NCI-H1092 (cell line): Measurements from ENCODE around the gene CCNY.
"Not testable (repeated sequence)": the region's sequence is repeated elsewhere in the genome, so short reads cannot be mapped to it uniquely, and the experiment has no call there.

Experiments
- DNase-seq: peaks from one replicate; lab custom pipeline; 2025; lab: John Stamatoyannopoulos, UW

The CCNY gene

GRCh38 chr10:35384265-35384868, 48.1 kb downstream of the CCNY start:
- DNase-seq, result no peak

GRCh38 chr10:35386594-35387174, 50.4 kb downstream of the CCNY start:
- DNase-seq, result no peak

- no peak for DNase-seq
Measured at GRCh38 chr10:35387768-35388167, 51.5 kb downstream of the CCNY start.

- no peak for DNase-seq
Measured at GRCh38 chr10:35388197-35388596, 51.9 kb downstream of the CCNY start.

- no peak for DNase-seq
Measured at GRCh38 chr10:35388682-35389081, 52.4 kb downstream of the CCNY start.

- DNase-seq, result no peak
Measured at GRCh38 chr10:35390161-35390840, 54.0 kb downstream of the CCNY start.

GRCh38 chr10:35390843-35391152, 54.5 kb downstream of the CCNY start:
- DNase-seq, result no peak

- no peak for DNase-seq
Measured at GRCh38 chr10:35391153-35391953, 55.0 kb downstream of the CCNY start.

GRCh38 chr10:35391954-35392262, 55.6 kb downstream of the CCNY start:
- no peak for DNase-seq

- no peak for DNase-seq
Measured at GRCh38 chr10:35392482-35393228, 56.3 kb downstream of the CCNY start.

- no peak for DNase-seq
Measured at GRCh38 chr10:35394411-35394851, 58.1 kb downstream of the CCNY start.

- no peak for DNase-seq
Measured at GRCh38 chr10:35394934-35395333, 58.6 kb downstream of the CCNY start.

- DNase-seq, result no peak
Measured at GRCh38 chr10:35396560-35397434, 60.5 kb downstream of the CCNY start.

- no peak for DNase-seq
Measured at GRCh38 chr10:35397953-35398352, 61.6 kb downstream of the CCNY start.

- no peak for DNase-seq
Measured at GRCh38 chr10:35398355-35398754, 62.0 kb downstream of the CCNY start.

GRCh38 chr10:35398908-35399307, 62.6 kb downstream of the CCNY start:
- no peak for DNase-seq

GRCh38 chr10:35399414-35400009, 63.2 kb downstream of the CCNY start:
- DNase-seq, result no peak

GRCh38 chr10:35400595-35401268, 64.4 kb downstream of the CCNY start:
- no peak for DNase-seq

GRCh38 chr10:35403491-35403890, 67.2 kb downstream of the CCNY start:
- DNase-seq, result not testable (repeated sequence)

GRCh38 chr10:35404077-35404476, 67.8 kb downstream of the CCNY start:
- DNase-seq, result not testable (repeated sequence)
